HG03342 (cell line): ENCODE measurements around the gene GARIN1A.

ENCODE experiments used
- ATAC-seq: cut with Tn5 transposase; IDR thresholded peaks from one replicate; pipeline ENCODE4 v1.9.1; 2021; ENCODE audit warnings: mild to moderate bottlenecking, moderate library complexity; ENCODE audit not compliant: unreplicated experiment

The GARIN1A gene

DNA sequence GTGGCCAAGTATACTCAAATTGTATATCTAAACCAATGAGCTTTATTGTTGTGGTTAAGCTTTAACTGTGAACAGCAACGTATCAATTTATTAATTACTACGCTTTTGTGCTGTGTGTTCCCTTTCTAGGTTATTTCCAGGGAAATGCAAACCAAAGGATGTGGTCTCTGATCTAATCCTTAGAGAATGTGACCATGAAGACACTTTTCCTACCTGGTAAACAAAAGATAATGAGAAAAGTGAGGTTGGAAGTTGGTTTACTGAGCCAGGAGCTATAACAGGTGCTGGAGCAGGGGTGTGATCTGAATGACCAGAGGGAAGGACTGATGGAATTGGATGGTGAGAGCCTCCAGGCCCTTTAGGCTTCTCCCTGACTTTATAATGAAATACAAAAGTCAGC is 41.7 kb downstream of the GARIN1A start:
- no peak for ATAC-seq

DNA sequence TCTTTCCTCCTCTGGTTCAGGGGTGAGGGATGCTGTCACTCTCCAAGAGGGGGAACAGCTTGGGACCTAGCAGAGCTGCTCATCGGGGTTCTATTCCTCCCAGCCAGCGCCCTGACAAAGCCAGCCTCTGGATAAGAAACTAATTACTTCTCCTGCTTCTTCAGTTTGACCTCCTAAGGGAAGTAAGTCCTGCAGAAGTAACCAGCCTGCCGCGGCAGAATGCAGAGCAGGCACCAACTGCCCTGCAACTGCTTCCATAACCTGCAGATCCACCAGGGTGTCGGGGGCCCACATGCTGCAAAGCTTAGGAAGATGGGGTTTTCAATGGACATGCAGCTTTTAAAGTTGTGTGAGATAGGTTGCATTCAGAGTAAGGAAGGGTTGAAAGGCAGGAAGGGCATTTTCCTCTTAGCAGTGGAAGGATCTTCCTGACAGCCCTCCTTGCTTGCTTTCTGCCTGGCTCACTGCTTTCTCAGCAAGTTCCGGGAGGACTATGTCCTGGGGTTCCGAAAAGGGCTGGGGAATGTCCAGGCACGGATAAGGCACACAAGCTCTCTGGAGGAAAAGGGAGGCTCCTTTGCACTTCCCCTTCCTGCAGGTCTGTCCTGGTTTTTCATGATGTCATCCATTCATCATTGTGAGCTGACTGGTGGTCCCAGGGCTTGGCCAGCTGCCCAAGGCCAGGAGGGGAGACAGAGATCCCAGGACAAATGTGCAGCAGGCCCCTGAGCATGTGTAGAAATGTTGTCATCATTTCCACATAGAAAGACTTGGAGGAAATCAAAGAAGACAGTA is 42.8 kb downstream of the GARIN1A start:
- no peak for ATAC-seq

DNA sequence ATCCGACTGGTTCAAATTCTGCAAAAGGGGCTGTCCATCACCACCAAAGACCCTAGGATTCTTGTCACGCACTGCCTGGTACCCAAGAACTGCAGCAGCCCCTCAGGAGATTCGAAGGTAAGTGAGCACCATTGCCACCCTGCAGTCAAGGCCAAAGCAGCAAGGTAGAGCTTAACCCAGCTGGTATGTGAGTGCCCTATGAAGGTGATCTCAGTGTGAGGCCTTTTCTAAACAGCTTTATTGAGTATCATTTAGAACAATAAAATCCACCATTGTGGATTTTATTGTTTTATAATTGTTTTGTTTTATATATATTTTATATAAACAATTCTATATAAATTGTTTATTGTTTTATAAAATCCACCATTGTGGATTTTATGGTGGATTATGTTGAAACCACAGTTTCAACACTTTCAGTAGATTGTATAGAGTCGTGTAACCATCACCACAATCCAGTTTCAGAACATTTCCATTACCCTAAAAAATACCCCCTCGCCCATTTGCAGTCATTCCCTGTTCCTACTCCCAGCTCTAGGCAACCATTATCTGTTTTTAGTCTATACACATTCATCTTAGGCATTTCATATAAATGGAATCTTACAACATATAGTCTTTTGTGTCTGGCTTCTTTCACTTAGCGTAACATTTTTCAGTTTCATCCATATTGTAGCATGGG is 47.0 kb downstream of the GARIN1A start:
- no peak for ATAC-seq

DNA sequence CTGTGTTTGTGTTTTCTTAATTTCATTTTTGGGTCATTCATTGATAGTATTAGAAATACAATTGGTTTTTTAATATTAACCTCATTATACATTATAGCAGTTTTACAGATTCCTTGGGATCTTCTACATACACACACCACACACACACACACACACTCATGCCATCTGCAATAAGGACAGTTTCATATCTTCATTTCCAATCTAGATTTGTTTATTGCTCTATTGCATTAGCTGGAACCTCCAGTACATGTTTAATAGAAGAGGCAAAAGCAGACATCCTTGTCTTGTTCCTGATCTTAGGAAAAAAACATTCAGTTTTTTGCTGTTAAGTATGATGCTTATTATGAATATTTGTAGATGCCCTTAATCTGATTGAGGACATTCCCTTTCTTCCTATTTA is 49.3 kb downstream of the GARIN1A start:
- ATAC-seq: no peak
